PFSK-1 (cell line): Measurements from ENCODE around the gene TTLL11.

Experiments used
- FOXP2 ChIP-seq: optimal IDR thresholded peaks from 2 replicates; pipeline ENCODE3; 2011; ENCODE audit warnings: borderline replicate concordance, control low read depth, inconsistent platforms; ENCODE audit not compliant: insufficient read depth; ENCODE audit errors: extremely low read length, extremely low read depth
- POLR2AphosphoS5 ChIP-seq: IDR thresholded peaks from 2 replicates; pipeline ENCODE4 v1.6.1; 2012; ENCODE audit warnings: low read depth, mild to moderate bottlenecking, control low read depth, low read length, moderate library complexity
- SIN3A ChIP-seq: IDR thresholded peaks from 2 replicates; pipeline ENCODE4 v1.6.1; 2012; ENCODE audit warnings: mild to moderate bottlenecking, low read length, moderate library complexity, borderline replicate concordance; ENCODE audit not compliant: insufficient read depth
- TAF1 ChIP-seq: IDR thresholded peaks from 2 replicates; pipeline ENCODE4 v1.6.1; 2012; ENCODE audit warnings: low read length, control low read depth, borderline replicate concordance; ENCODE audit not compliant: insufficient read depth
- TF ChIP-seq, protein P1 (sequence below), 2 experiments: IDR thresholded peaks; 2 replicates each; pipeline versions ENCODE4 v1.6.1 to v1.8.0; 2011 to 2012; ENCODE audit warnings: low read depth in 2 of 2, low read length in 2 of 2, control low read depth in 1 of 2, inconsistent platforms in 1 of 2, mild to moderate bottlenecking in 1 of 2, moderate library complexity in 1 of 2; ENCODE audit not compliant: insufficient read depth in 1 of 2

TTLL11 gene

DNA sequence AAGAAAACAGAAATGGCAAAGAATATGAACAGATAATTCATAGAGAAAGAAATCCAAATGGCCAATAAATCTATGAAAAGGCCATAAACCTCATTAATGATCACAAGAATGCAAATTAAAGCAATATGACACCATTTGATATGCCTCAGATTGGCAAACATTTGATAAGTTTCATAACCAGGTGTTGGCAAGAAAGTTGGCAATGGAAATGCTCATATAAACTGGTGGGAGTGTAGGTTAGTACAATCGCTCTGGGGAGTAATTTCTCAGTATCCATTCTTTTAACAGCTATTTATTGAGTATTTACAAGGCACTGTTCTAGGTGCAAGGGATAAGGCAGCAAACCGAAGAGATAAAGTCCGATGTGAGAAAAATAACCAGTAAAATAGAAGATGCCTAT is 154.5 kb downstream of the TTLL11 start:
- TF ChIP-seq POLR2AphosphoS5: no peak
- TF ChIP-seq FOXP2: no peak
- TF ChIP-seq SIN3A: no peak
- no peak for TF ChIP-seq TAF1
- TF ChIP-seq, protein P1, sequence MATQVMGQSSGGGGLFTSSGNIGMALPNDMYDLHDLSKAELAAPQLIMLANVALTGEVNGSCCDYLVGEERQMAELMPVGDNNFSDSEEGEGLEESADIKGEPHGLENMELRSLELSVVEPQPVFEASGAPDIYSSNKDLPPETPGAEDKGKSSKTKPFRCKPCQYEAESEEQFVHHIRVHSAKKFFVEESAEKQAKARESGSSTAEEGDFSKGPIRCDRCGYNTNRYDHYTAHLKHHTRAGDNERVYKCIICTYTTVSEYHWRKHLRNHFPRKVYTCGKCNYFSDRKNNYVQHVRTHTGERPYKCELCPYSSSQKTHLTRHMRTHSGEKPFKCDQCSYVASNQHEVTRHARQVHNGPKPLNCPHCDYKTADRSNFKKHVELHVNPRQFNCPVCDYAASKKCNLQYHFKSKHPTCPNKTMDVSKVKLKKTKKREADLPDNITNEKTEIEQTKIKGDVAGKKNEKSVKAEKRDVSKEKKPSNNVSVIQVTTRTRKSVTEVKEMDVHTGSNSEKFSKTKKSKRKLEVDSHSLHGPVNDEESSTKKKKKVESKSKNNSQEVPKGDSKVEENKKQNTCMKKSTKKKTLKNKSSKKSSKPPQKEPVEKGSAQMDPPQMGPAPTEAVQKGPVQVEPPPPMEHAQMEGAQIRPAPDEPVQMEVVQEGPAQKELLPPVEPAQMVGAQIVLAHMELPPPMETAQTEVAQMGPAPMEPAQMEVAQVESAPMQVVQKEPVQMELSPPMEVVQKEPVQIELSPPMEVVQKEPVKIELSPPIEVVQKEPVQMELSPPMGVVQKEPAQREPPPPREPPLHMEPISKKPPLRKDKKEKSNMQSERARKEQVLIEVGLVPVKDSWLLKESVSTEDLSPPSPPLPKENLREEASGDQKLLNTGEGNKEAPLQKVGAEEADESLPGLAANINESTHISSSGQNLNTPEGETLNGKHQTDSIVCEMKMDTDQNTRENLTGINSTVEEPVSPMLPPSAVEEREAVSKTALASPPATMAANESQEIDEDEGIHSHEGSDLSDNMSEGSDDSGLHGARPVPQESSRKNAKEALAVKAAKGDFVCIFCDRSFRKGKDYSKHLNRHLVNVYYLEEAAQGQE (IDR thresholded peaks at IDR 0.05; ENCODE audit: insufficient read depth in 1 of 2, low read depth in 2 of 2, low read length in 2 of 2): no peak

DNA sequence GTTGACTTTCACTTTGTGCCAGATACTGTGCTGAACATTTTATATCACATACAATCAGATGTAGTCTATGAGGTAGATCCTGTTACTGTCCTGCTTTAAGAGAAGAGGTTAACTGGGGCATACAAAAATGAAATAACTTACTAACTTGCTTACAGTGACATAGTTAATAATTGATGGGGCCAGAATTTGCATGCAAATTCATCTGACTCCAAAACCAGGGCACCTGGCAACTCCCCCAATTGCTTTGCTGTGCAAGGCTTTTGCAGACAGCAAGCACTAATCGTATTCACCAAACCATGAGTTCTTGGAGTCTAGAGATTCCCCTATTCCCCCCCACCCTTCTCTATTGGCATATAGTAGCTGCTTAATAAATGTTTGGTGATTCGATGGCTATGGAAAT is 155.9 kb downstream of the TTLL11 start:
- TF ChIP-seq, protein P1 (IDR thresholded peaks at IDR 0.05; ENCODE audit: insufficient read depth in 1 of 2, low read depth in 2 of 2, low read length in 2 of 2): no peak
- no peak for TF ChIP-seq SIN3A
- no peak for TF ChIP-seq POLR2AphosphoS5
- no peak for TF ChIP-seq FOXP2
- TF ChIP-seq TAF1: no peak

- TF ChIP-seq, protein P1 (IDR thresholded peaks at IDR 0.05; ENCODE audit: insufficient read depth in 1 of 2, low read depth in 2 of 2, low read length in 2 of 2): no peak
- TF ChIP-seq SIN3A: no peak
- no peak for TF ChIP-seq FOXP2
- no peak for TF ChIP-seq TAF1
- no peak for TF ChIP-seq POLR2AphosphoS5
These were observed 157.4 kb downstream of the TTLL11 start for GRCh38 chr9:121935739-121936138.

- TF ChIP-seq FOXP2: no peak
- TF ChIP-seq POLR2AphosphoS5: no peak
- no peak for TF ChIP-seq SIN3A
- no peak for TF ChIP-seq TAF1
- TF ChIP-seq, protein P1 (IDR thresholded peaks at IDR 0.05; ENCODE audit: insufficient read depth in 1 of 2, low read depth in 2 of 2, low read length in 2 of 2): no peak
These were observed 162.2 kb downstream of the TTLL11 start for GRCh38 chr9:121930956-121931355.
